ENCODE measurements around the gene MYO18B.
A peak's percentile ranks its signal among the peaks of the same experiment; 100 is the strongest.

MYO18B gene

DNA sequence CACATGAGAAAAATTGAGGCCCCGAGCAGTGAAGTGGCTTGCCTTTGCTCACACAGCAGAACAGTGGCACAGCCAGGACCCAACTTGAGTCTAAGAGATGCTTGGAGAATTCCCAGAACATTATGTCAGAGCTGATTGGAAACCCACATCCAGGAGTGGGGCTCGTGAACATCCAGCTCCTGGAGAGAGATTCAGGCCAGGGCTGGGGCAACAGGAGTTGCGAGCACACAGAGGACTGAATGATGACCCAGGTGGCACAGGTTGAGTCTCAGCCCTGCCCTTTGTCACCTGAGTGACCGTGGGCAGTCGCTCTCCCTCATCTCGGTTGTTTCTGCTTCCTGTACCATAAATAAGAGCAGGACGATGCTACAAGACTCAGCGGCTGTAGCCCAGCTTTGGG lies 102.6 kb downstream of the MYO18B start:
- no peak for DNase-seq (ENCODE audit: low read depth in 2 of 2)
- no peak overlapping the region for H3K4me3 ChIP-seq (replicated peaks in 1 of 2; ENCODE audit: low read depth in 2 of 2, low read length in 2 of 2)
- TF ChIP-seq, protein P1, sequence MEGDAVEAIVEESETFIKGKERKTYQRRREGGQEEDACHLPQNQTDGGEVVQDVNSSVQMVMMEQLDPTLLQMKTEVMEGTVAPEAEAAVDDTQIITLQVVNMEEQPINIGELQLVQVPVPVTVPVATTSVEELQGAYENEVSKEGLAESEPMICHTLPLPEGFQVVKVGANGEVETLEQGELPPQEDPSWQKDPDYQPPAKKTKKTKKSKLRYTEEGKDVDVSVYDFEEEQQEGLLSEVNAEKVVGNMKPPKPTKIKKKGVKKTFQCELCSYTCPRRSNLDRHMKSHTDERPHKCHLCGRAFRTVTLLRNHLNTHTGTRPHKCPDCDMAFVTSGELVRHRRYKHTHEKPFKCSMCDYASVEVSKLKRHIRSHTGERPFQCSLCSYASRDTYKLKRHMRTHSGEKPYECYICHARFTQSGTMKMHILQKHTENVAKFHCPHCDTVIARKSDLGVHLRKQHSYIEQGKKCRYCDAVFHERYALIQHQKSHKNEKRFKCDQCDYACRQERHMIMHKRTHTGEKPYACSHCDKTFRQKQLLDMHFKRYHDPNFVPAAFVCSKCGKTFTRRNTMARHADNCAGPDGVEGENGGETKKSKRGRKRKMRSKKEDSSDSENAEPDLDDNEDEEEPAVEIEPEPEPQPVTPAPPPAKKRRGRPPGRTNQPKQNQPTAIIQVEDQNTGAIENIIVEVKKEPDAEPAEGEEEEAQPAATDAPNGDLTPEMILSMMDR (IDR thresholded peaks at IDR 0.05; ENCODE audit: low read depth, low read length): no peak

DNA sequence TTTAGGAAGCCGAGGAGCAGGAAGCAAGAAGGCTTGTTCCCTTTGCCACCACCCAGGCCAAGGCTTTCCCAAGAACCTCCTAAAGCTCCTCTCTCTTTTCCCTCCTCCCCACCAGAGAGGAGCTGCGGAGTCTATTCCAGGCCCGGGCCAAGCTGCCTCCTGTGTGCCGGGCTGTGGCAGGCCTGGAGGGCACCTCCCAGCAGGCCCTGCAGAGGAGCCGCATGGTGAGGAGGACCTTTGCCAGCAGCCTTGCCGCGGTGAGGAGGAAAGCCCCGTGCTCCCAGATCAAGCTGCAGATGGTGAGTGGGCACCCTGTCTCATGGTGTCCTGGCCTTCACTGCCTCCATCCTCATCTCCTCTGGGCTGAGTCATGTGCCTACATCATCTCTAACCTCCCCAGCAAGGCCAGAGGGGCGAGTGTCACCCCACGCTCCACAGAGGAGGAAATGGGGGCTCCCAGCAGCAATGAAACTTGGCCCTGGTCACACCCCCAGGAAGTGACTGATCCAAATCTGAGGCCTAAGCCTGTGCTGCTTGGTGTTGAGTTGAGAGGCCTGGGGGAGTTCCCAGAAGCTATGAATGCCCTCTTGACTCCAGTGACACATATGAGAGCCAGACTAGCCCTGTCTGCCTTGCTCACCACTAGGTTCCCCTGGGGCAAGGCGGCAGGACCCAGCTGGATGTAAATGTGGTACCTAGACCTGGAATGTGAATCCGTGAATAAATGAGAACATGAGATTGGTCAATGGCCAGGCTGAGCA lies 104.2 kb downstream of the MYO18B start:
- TF ChIP-seq, protein P1 (IDR thresholded peaks at IDR 0.05; ENCODE audit: low read depth, low read length): no peak
- DNase-seq (ENCODE audit: low read depth in 2 of 2): peak in 1 of 2 donors; percentile 2
- H3K4me3 ChIP-seq (replicated peaks in 1 of 2; ENCODE audit: low read depth in 2 of 2, low read length in 2 of 2): no peak overlapping the region

DNA sequence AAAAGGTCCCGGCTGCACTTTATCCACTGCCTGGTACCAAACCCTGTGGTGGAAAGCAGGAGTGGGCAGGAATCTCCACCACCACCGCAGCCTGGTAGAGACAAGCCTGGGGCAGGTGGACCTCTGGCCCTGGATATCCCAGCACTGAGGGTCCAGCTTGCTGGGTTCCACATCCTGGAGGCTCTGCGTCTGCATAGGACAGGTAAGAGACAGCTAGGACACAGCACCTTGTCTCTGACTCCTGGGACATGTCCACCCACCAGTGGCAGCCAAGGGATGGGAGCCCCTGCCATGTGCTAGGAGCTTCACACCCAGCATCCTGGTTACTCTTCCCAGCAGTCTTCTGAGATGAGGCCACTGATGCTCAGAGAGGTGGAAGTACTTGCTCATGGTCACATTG lies 105.5 kb downstream of the MYO18B start:
- DNase-seq (ENCODE audit: low read depth in 2 of 2): no peak
- TF ChIP-seq, protein P1 (IDR thresholded peaks at IDR 0.05; ENCODE audit: low read depth, low read length): no peak
- H3K4me3 ChIP-seq (replicated peaks in 1 of 2; ENCODE audit: low read depth in 2 of 2, low read length in 2 of 2): no peak overlapping the region

DNA sequence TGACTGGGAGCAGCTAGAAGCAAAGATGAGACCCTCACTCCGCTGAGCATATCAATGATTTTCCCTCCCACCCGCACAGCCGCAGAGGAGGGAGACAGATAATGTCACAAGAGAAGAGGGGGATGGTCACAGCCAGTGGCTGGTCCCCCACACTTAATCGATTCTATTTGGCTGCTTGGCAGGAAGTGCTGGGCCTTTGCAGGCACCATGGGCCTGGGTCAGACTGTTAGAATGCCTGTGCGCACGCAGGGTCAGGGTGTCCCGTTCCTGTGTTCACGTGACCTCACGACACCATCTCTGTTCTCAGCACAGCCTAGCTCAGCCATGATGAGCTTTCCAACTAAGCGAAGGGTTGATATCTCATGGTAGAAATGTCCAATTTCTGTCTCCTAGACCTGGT lies 107.0 kb downstream of the MYO18B start:
- TF ChIP-seq, protein P1 (IDR thresholded peaks at IDR 0.05; ENCODE audit: low read depth, low read length): no peak
- DNase-seq (ENCODE audit: low read depth in 2 of 2): no peak
- H3K4me3 ChIP-seq (replicated peaks in 1 of 2; ENCODE audit: low read depth in 2 of 2, low read length in 2 of 2): no peak overlapping the region

GRCh38 chr22:25849522-25849921 lies 107.5 kb downstream of the MYO18B start:
- DNase-seq (ENCODE audit: low read depth in 2 of 2): no peak
- H3K4me3 ChIP-seq (replicated peaks in 1 of 2; ENCODE audit: low read depth in 2 of 2, low read length in 2 of 2): no peak overlapping the region
- TF ChIP-seq, protein P1 (IDR thresholded peaks at IDR 0.05; ENCODE audit: low read depth, low read length): no peak

DNA sequence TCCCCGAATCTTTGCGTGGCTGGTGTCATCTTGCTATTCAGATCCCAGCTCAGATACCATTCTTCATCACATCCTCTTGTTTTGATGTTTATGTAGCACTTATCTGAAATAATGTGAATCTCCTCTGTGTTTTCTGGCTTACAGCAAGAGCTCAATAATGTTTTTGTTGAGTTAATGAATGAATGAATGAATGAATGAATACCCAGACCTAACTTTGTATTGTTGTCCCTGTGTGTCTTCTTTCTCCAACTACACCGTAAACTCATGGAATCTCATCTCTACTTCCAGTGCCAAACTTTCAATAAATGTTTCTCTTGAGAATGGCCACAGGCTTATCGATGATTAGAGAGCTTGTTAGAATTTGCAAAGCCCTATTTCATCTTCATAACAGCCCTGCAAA lies 110.2 kb downstream of the MYO18B start:
- no peak overlapping the region for H3K4me3 ChIP-seq (replicated peaks in 1 of 2; ENCODE audit: low read depth in 2 of 2, low read length in 2 of 2)
- no peak for DNase-seq (ENCODE audit: low read depth in 2 of 2)
- TF ChIP-seq, protein P1 (IDR thresholded peaks at IDR 0.05; ENCODE audit: low read depth, low read length): no peak

- no peak overlapping the region for H3K4me3 ChIP-seq (replicated peaks in 1 of 2; ENCODE audit: low read depth in 2 of 2, low read length in 2 of 2)
- DNase-seq (ENCODE audit: low read depth in 2 of 2): no peak
- TF ChIP-seq, protein P1 (IDR thresholded peaks at IDR 0.05; ENCODE audit: low read depth, low read length): no peak
Observed at GRCh38 chr22:25853078-25853477, 111.1 kb downstream of the MYO18B start.

Data from cardiac fibroblast (primary cell).